K562 (cell line): ENCODE data around the gene SULT1A1. TPM values are rescaled to one million over a fixed set of nuclear protein-coding genes. Genes with fewer than 3 reads are reported as not detected.

ENCODE experiments used
- ATAC-seq: fragments of 200-7000 bp; cut with Tn5 transposase; 3 replicates; pipeline ENCODE4 v1.9.1; 2020; ENCODE audit warnings: moderate library complexity
- BruUV-seq: library from RNA; stranded (reverse); fragments of 400-500 nt; replicated peaks from 2 replicates; lab custom pipeline; 2021; lab: Mats Ljungman, UMichigan
- CTCF ChIA-PET: fragments of 300-600 bp; formaldehyde crosslinking; extraction: SDS; loops from one replicate; lab custom pipeline; 2021; ENCODE audit warnings: low intra/inter-chr PET ratio; lab: Yijun Ruan, JAX
- POLR2A ChIA-PET: fragments of 300-600, 350-650 bp; sonication (Branson Sonifier 250); formaldehyde crosslinking; extraction: SDS; loops from one replicate; lab custom pipeline; 2021; ENCODE audit warnings: antibody characterized with exemption, inconsistent platforms; lab: Yijun Ruan, JAX
- DNase-seq, 4 experiments: peaks; one replicate each; pipeline versions ENCODE4 v3.0.0 to v3.0.0-alpha.2; 2011 to 2018; ENCODE audit warnings: low spot score in 3 of 4, mixed read lengths in 3 of 4; ENCODE audit errors: extremely low read depth in 1 of 4
- FAIRE-seq: peaks from 2 replicates; lab custom pipeline; 2011; peaks lifted over from hg19 to GRCh38; lab: Jason Lieb, UNC
- H2AFZ ChIP-seq: 2 replicates; pipeline ENCODE4 v1.6.0; 2011; ENCODE audit warnings: low read depth, low read length, control low read depth, inconsistent platforms
- H3K27ac ChIP-seq: fragments of 200-600 bp; 3 replicates; pipeline ENCODE4 v1.8.0; 2011; ENCODE audit warnings: low read depth, mild to moderate bottlenecking, control low read depth, inconsistent platforms, low read length, moderate library complexity, mixed read lengths; ENCODE audit errors: extremely low read depth
- H3K27me3 ChIP-seq, 2 experiments: fragments of 300-600 bp in 1 of 2; 2 replicates in 1 of 2; 3 replicates in 1 of 2; pipeline versions ENCODE4 v1.6.0 to v1.8.0; 2011; ENCODE audit warnings: inconsistent platforms in 2 of 2, low read length in 2 of 2, mild to moderate bottlenecking in 1 of 2, mixed read lengths in 1 of 2, moderate library complexity in 1 of 2; ENCODE audit not compliant: control insufficient read depth in 2 of 2, insufficient read depth in 2 of 2
- H3K36me3 ChIP-seq: fragments of 300-600 bp; 3 replicates; pipeline ENCODE4 v1.8.0; 2011; ENCODE audit warnings: mild to moderate bottlenecking, low read length, inconsistent platforms; ENCODE audit not compliant: control insufficient read depth, insufficient read depth
- H3K4me1 ChIP-seq, 2 experiments: fragments of 200-600 bp in 1 of 2; replicated peaks in 1 of 2; 2 replicates in 1 of 2; 3 replicates in 1 of 2; pipeline versions ENCODE4 v1.5.1 to v1.8.0; 2011; ENCODE audit warnings: inconsistent platforms in 2 of 2, low read length in 2 of 2, mild to moderate bottlenecking in 1 of 2, mixed read lengths in 1 of 2, moderate library complexity in 1 of 2; ENCODE audit not compliant: control insufficient read depth in 2 of 2, insufficient read depth in 2 of 2
- H3K4me2 ChIP-seq: 2 replicates; pipeline ENCODE4 v1.6.1; 2011; ENCODE audit warnings: low read length, control low read depth, inconsistent platforms, mixed read lengths; ENCODE audit not compliant: insufficient read depth
- H3K4me3 ChIP-seq: fragments of 200-600 bp; sonication (generic), shearing (Covaris generic); 2 replicates; pipeline ENCODE4 v1.5.1; 2016; ENCODE audit warnings: control low read depth, inconsistent platforms
- H3K79me2 ChIP-seq: fragments of 200-600 bp; 3 replicates; pipeline ENCODE4 v1.8.0; 2011; ENCODE audit warnings: low read length, inconsistent platforms; ENCODE audit not compliant: control insufficient read depth, insufficient read depth
- H3K9ac ChIP-seq, 2 experiments: 2 replicates each; pipeline versions ENCODE4 v1.6.0 to v1.6.1; 2011; ENCODE audit warnings: low read depth in 2 of 2, low read length in 2 of 2, control low read depth in 1 of 2, inconsistent platforms in 1 of 2, mild to moderate bottlenecking in 1 of 2, mixed read lengths in 1 of 2; ENCODE audit not compliant: insufficient read depth in 1 of 2
- H3K9me1 ChIP-seq: one replicate; pipeline ENCODE4 v1.6.0; 2011; ENCODE audit warnings: inconsistent platforms, mild to moderate bottlenecking, low read length, moderate library complexity; ENCODE audit not compliant: control insufficient read depth, insufficient read depth
- H3K9me3 ChIP-seq: replicated peaks from 2 replicates; pipeline ENCODE4 v1.5.1; 2011; ENCODE audit warnings: low read depth, low read length, inconsistent platforms; ENCODE audit not compliant: control insufficient read depth, insufficient read depth
- H4K20me1 ChIP-seq: replicated peaks from 2 replicates; pipeline ENCODE4 v1.6.1; 2011; ENCODE audit warnings: low read length, inconsistent platforms, mixed read lengths; ENCODE audit not compliant: control insufficient read depth, insufficient read depth
- C11orf30 ChIP-seq: fragments of 450-650 bp; IDR thresholded peaks from 2 replicates; pipeline ENCODE4 v1.6.1; 2016; ENCODE audit warnings: low read depth, mild to moderate bottlenecking
- CREB1 ChIP-seq, 2 experiments: sonication (generic) in 1 of 2; formaldehyde crosslinking in 1 of 2; IDR thresholded peaks; 2 replicates each; pipeline versions ENCODE4 v1.6.1 to v1.8.0; 2012 to 2022; ENCODE audit warnings: inconsistent platforms in 1 of 2, mild to moderate bottlenecking in 1 of 2, missing genetic modification reagents in 1 of 2, moderate library complexity in 1 of 2
- HCFC1 ChIP-seq: IDR thresholded peaks from 2 replicates; pipeline ENCODE4 v1.6.1; 2012; ENCODE audit warnings: low read depth, low read length, improper control_type of control experiment
- ILK ChIP-seq: fragments of 450-650 bp; IDR thresholded peaks from 2 replicates; pipeline ENCODE4 v1.6.1; 2016; ENCODE audit warnings: missing genetic modification characterization, low read depth, mild to moderate bottlenecking, missing compliant biosample characterization, moderate library complexity, borderline replicate concordance
- KLF16 ChIP-seq: IDR thresholded peaks from 2 replicates; pipeline ENCODE4 v1.6.1; 2016; ENCODE audit warnings: antibody characterized with exemption
- NR3C1 ChIP-seq: sonication (generic); formaldehyde crosslinking; IDR thresholded peaks from 2 replicates; pipeline ENCODE4 v1.8.1; 2022; ENCODE audit warnings: missing genetic modification reagents
- OTX1 ChIP-seq: fragments of 450-650 bp; formaldehyde crosslinking; IDR thresholded peaks from 2 replicates; pipeline ENCODE4 v1.4.0; 2022; ENCODE audit warnings: mild to moderate bottlenecking
- PRPF4 ChIP-seq: fragments of 200-400 bp; formaldehyde crosslinking; IDR thresholded peaks from one replicate; pipeline ENCODE4 v1.6.1; 2017; ENCODE audit warnings: low read length, low read depth, mild to moderate bottlenecking; ENCODE audit not compliant: insufficient read depth, poor library complexity, severe bottlenecking
- RHOXF2B ChIP-seq: fragments of 250-450 bp; sonication (Bioruptor Pico); conservative IDR thresholded peaks from 2 replicates; pipeline ENCODE4 v1.5.1; 2021
- SIN3A ChIP-seq, 2 experiments: fragments of 150-350 bp in 1 of 2; IDR thresholded peaks; 2 replicates each; pipeline ENCODE4 v1.6.1; 2011 to 2016; ENCODE audit warnings: borderline replicate concordance in 2 of 2, low read depth in 2 of 2, low read length in 2 of 2, mild to moderate bottlenecking in 2 of 2, moderate library complexity in 2 of 2; ENCODE audit not compliant: control insufficient read depth in 1 of 2
- SMC3 ChIP-seq: conservative IDR thresholded peaks from 2 replicates; pipeline ENCODE4 v1.6.1; 2011; ENCODE audit warnings: low read depth, low read length, improper control_type of control experiment; ENCODE audit not compliant: insufficient read depth
- SP2 ChIP-seq: IDR thresholded peaks from 2 replicates; pipeline ENCODE4 v1.6.1; 2011; ENCODE audit warnings: mild to moderate bottlenecking, low read depth, low read length, moderate library complexity; ENCODE audit not compliant: poor library complexity, severe bottlenecking; ENCODE audit errors: extremely low read depth
- ZNF766 ChIP-seq: fragments of 200-800 bp; sonication (Bioruptor generic); conservative IDR thresholded peaks from 2 replicates; pipeline ENCODE4 v1.6.1; 2016; ENCODE audit warnings: missing genetic modification characterization, missing compliant biosample characterization
- WGBS: fragments of 100-300 bp; shearing (Covaris generic); methylation state at CpG from one replicate; pipeline ENCODE4 v1.1.6; 2016; ENCODE audit warnings: low coverage, mixed read lengths; ENCODE audit not compliant: insufficient coverage; ENCODE audit errors: missing lambda C conversion rate; 5-methylcytosine and 5-hydroxymethylcytosine counted together
- in situ Hi-C: fragments of 300-500 bp; cut with MboI; formaldehyde crosslinking; loops from 4 replicates; pipeline ENCODE4 v1.15.0; 2018; ENCODE audit warnings: inconsistent platforms, mixed read lengths
- intact Hi-C: fragments of 100-400 bp; cut with micrococcal nuclease; formaldehyde crosslinking; loops from 2 replicates; pipeline ENCODE4 v1.14.2; 2022
- polyA plus RNA-seq, 8 experiments: library from polyadenylated mRNA; depleted of rRNA in 4 of 8; stranded (reverse) in 5 of 8; unstranded in 3 of 8; fragments of >200 nt; fragmentation: Nextera tagmentation in 2 of 8; fragmentation: Illumina TruSeq in 1 of 8; extraction: Ambion mirVana in 2 of 8; extraction: Trizol in 1 of 8; gene quantifications; 2 replicates each; pipeline versions ENCODE4 v1.2.1 to v1.2.3, GENCODE V29; 2011 to 2014; ENCODE audit warnings: inconsistent platforms in 1 of 8, missing spikeins in 1 of 8
- total RNA-seq, 7 experiments: library from RNA; depleted of rRNA in 6 of 7; stranded (reverse); fragments of >200 nt in 6 of 7; fragmentation: Illumina TruSeq in 2 of 7; extraction: Trizol in 2 of 7; gene quantifications; 2 replicates each; pipeline versions ENCODE4 v1.2.1 to v1.2.3, GENCODE V29; 2011 to 2021; ENCODE audit warnings: low replicate concordance in 1 of 7
- TF ChIP-seq, protein P1 (sequence below): sonication (generic); formaldehyde crosslinking; IDR thresholded peaks from 2 replicates; pipeline ENCODE4 v1.8.0; 2022; ENCODE audit warnings: missing genetic modification reagents, mild to moderate bottlenecking, moderate library complexity, borderline replicate concordance
- TF ChIP-seq, protein P2 (sequence below), 3 experiments: IDR thresholded peaks in 2 of 3; conservative IDR thresholded peaks in 1 of 3; 2 replicates each; pipeline ENCODE4 v1.5.1; 2011 to 2012; ENCODE audit warnings: low read length in 3 of 3, mild to moderate bottlenecking in 3 of 3, control low read depth in 2 of 3, improper control_type of control experiment in 1 of 3, inconsistent platforms in 1 of 3, low read depth in 1 of 3, mixed read lengths in 1 of 3, moderate library complexity in 1 of 3; ENCODE audit not compliant: insufficient read depth in 2 of 3
- TF ChIP-seq, protein P3 (sequence below), 2 experiments: IDR thresholded peaks; 2 replicates each; pipeline ENCODE4 v1.6.1; 2012; ENCODE audit warnings: improper control_type of control experiment in 2 of 2, low read depth in 2 of 2, low read length in 2 of 2, borderline replicate concordance in 1 of 2

SULT1A1 gene
- total and polyA plus RNA-seq, 9 of the 15 experiments (the other 6 are each of a cell fraction or from before 2014, with no cell fraction given) = 3.4 to 30.1 (median 16.6) TPM

DNA sequence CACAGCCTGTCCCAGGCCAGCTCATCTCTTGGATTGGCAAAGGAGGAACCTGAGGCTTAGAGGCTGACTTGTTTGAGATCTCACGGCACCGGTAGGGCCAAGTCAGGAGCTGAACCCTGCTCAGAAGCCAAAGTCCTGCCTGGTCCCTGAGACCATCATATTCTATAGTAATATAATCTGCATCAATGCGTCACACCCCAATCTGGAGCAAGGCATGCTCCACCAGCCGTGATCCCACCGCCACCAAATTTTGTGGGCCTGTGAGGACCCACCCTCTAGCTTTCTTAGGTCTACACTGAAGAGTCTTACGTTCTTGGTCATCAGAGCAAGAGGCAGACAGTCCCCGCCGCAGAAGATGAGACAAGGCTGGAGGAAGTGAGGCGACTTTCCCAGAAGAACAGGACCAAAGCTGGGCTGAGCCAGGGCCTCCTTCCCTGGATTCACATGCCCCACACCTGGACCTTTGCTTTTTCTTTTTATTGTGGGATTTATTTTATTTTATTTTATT, 2.7 kb downstream of the SULT1A1 start:
- DNase-seq = no peak
- ChIA-PET CTCF (no interaction called here), POLR2A (interaction anchor here (0.6 kb wide), 1 partner anchor 236 kb away, joined by 6 read pairs; no protein-coding TSS in a partner anchor)
- intact Hi-C loops (no loop called here), in situ Hi-C loops (loop anchor here (25.0 kb wide), 4 partner anchors 105 to 1605 kb away; partner anchors contain the start of genes EIF3C and EIF3CL)
- Histone ChIP-seq H3K9ac (no peak overlapping the region), H2AFZ (no peak overlapping the region), H3K36me3 (no peaks in the 10 kb centered on the region), H3K27ac (no peak overlapping the region), H3K4me3 (no peak overlapping the region), H4K20me1 (no peaks in the 10 kb centered on the region), H3K79me2 (no peaks in the 10 kb centered on the region), H3K9me3 (no peaks in the 10 kb centered on the region), H3K27me3 (no peaks in the 10 kb centered on the region), H3K4me2 (no peak overlapping the region), H3K9me1 (no peaks in the 10 kb centered on the region), H3K4me1 (peaks cover 6 to 17% of the 10 kb centered on the region in 2 experiments; a peak in 3 of 5 replicates)
- TF ChIP-seq HCFC1 (no peak), OTX1 (CRISPR knock-in tag) (no peak), ZNF766 (CRISPR knock-in tag) (no peak), NR3C1 (CRISPR knock-in tag) (no peak), C11orf30 (no peak), CREB1 (IDR thresholded peaks at IDR 0.05) (no peak), CREB1 (CRISPR knock-in tag; IDR thresholded peaks at IDR 0.05) (no peak), SP2 (no peak), SMC3 (no peak), PRPF4 (no peak), RHOXF2B (CRISPR knock-in tag) (no peak), KLF16 (no peak), SIN3A (IDR thresholded peaks at IDR 0.05; ENCODE audit: borderline replicate concordance in 2 of 2, control insufficient read depth in 1 of 2, low read depth in 2 of 2, low read length in 2 of 2) (no peak), ILK (tag) (no peak)
- TF ChIP-seq, protein P1, sequence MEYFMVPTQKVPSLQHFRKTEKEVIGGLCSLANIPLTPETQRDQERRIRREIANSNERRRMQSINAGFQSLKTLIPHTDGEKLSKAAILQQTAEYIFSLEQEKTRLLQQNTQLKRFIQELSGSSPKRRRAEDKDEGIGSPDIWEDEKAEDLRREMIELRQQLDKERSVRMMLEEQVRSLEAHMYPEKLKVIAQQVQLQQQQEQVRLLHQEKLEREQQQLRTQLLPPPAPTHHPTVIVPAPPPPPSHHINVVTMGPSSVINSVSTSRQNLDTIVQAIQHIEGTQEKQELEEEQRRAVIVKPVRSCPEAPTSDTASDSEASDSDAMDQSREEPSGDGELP (CRISPR knock-in tag) = no peak
- TF ChIP-seq, protein P2, sequence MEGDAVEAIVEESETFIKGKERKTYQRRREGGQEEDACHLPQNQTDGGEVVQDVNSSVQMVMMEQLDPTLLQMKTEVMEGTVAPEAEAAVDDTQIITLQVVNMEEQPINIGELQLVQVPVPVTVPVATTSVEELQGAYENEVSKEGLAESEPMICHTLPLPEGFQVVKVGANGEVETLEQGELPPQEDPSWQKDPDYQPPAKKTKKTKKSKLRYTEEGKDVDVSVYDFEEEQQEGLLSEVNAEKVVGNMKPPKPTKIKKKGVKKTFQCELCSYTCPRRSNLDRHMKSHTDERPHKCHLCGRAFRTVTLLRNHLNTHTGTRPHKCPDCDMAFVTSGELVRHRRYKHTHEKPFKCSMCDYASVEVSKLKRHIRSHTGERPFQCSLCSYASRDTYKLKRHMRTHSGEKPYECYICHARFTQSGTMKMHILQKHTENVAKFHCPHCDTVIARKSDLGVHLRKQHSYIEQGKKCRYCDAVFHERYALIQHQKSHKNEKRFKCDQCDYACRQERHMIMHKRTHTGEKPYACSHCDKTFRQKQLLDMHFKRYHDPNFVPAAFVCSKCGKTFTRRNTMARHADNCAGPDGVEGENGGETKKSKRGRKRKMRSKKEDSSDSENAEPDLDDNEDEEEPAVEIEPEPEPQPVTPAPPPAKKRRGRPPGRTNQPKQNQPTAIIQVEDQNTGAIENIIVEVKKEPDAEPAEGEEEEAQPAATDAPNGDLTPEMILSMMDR (IDR thresholded peaks at IDR 0.05 in 2 of 3, conservative IDR thresholded peaks at IDR 0.05 in 1 of 3; ENCODE audit: insufficient read depth in 2 of 3, low read depth in 1 of 3, low read length in 3 of 3) = no peak
- TF ChIP-seq, protein P3, sequence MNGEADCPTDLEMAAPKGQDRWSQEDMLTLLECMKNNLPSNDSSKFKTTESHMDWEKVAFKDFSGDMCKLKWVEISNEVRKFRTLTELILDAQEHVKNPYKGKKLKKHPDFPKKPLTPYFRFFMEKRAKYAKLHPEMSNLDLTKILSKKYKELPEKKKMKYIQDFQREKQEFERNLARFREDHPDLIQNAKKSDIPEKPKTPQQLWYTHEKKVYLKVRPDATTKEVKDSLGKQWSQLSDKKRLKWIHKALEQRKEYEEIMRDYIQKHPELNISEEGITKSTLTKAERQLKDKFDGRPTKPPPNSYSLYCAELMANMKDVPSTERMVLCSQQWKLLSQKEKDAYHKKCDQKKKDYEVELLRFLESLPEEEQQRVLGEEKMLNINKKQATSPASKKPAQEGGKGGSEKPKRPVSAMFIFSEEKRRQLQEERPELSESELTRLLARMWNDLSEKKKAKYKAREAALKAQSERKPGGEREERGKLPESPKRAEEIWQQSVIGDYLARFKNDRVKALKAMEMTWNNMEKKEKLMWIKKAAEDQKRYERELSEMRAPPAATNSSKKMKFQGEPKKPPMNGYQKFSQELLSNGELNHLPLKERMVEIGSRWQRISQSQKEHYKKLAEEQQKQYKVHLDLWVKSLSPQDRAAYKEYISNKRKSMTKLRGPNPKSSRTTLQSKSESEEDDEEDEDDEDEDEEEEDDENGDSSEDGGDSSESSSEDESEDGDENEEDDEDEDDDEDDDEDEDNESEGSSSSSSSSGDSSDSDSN (IDR thresholded peaks at IDR 0.05; ENCODE audit: borderline replicate concordance in 1 of 2, low read depth in 2 of 2, low read length in 2 of 2) = no peak
- 76% methylated on average over 9 of the region's 9 CpGs for WGBS
- no TSS peak for BruUV-seq
- no peak for ATAC-seq
- FAIRE-seq = no peak
